HepG2 (cell line): ENCODE data around the gene ASIC3. TPM values are rescaled to one million over a fixed set of nuclear protein-coding genes. Genes with fewer than 3 reads are reported as not detected.

Experiments
- ATF1 ChIP-seq: IDR thresholded peaks from 2 replicates; pipeline ENCODE4 v1.6.1; 2016; ENCODE audit warnings: mild to moderate bottlenecking, control low read depth
- CBX2 ChIP-seq, 2 experiments: fragments of 200-600 bp in 1 of 2; sonication (generic); formaldehyde crosslinking in 1 of 2; IDR thresholded peaks; 2 replicates each; pipeline versions ENCODE4 v1.7.0 to v1.8.1; 2018 to 2022; ENCODE audit warnings: low read depth in 2 of 2, low read length in 1 of 2, mild to moderate bottlenecking in 1 of 2, missing genetic modification reagents in 1 of 2
- CREM ChIP-seq, 2 experiments: sonication (generic) in 1 of 2; formaldehyde crosslinking in 1 of 2; IDR thresholded peaks; 2 replicates each; pipeline versions ENCODE4 v1.4.0 to v1.6.1; 2016 to 2020; ENCODE audit warnings: antibody characterized with exemption in 1 of 2, mild to moderate bottlenecking in 1 of 2, missing genetic modification reagents in 1 of 2
- DDIT3 ChIP-seq: sonication (generic); formaldehyde crosslinking; IDR thresholded peaks from 2 replicates; pipeline ENCODE4 v1.4.0; 2020; ENCODE audit warnings: mild to moderate bottlenecking, missing genetic modification reagents
- FLYWCH1 ChIP-seq: sonication (generic); formaldehyde crosslinking; IDR thresholded peaks from 2 replicates; pipeline ENCODE4 v1.8.1; 2023; ENCODE audit warnings: mild to moderate bottlenecking, missing genetic modification reagents
- FOXK1 ChIP-seq: sonication (generic); formaldehyde crosslinking; IDR thresholded peaks from 2 replicates; pipeline ENCODE4 v1.4.0; 2020; ENCODE audit warnings: low read depth, missing genetic modification reagents, borderline replicate concordance
- HDAC1 ChIP-seq: sonication (generic); formaldehyde crosslinking; IDR thresholded peaks from 2 replicates; pipeline ENCODE4 v1.5.1; 2020; ENCODE audit warnings: mild to moderate bottlenecking, missing genetic modification reagents
- HIVEP1 ChIP-seq: sonication (generic); formaldehyde crosslinking; IDR thresholded peaks from 2 replicates; pipeline ENCODE4 v1.4.0; 2020; ENCODE audit warnings: mild to moderate bottlenecking, missing genetic modification reagents
- MTF1 ChIP-seq: sonication (generic); formaldehyde crosslinking; IDR thresholded peaks from 2 replicates; pipeline ENCODE4 v1.5.0; 2020; ENCODE audit warnings: missing genetic modification reagents
- PHF5A ChIP-seq: IDR thresholded peaks from one replicate; pipeline ENCODE4 v1.6.1; 2018; ENCODE audit warnings: low read depth, missing genetic modification reagents; ENCODE audit not compliant: unreplicated experiment
- RAD21 ChIP-seq: fragments of 450-650 bp; formaldehyde crosslinking; IDR thresholded peaks from 2 replicates; pipeline ENCODE4 v1.5.0; 2020; ENCODE audit warnings: mild to moderate bottlenecking
- REXO4 ChIP-seq: sonication (generic); formaldehyde crosslinking; IDR thresholded peaks from 2 replicates; pipeline ENCODE4 v1.8.0; 2022; ENCODE audit warnings: missing genetic modification reagents, mild to moderate bottlenecking, borderline replicate concordance
- YY1 ChIP-seq: IDR thresholded peaks from 2 replicates; pipeline ENCODE4 v1.6.1; 2011; ENCODE audit warnings: low read length, low read depth, moderate library complexity, mild to moderate bottlenecking; ENCODE audit not compliant: insufficient read depth, insufficient replicate concordance
- ZFP91 ChIP-seq: sonication (generic); formaldehyde crosslinking; IDR thresholded peaks from 2 replicates; pipeline ENCODE4 v1.9.0; 2022; ENCODE audit warnings: missing genetic modification reagents, mild to moderate bottlenecking, borderline replicate concordance
- ZNF280B ChIP-seq: sonication (generic); formaldehyde crosslinking; IDR thresholded peaks from 2 replicates; pipeline ENCODE4 v1.5.0; 2020; ENCODE audit warnings: missing genetic modification reagents, mild to moderate bottlenecking, borderline replicate concordance
- ZNF282 ChIP-seq: fragments of 450-650 bp; IDR thresholded peaks from 2 replicates; pipeline ENCODE4 v1.6.1; 2018; ENCODE audit not compliant: partially characterized antibody
- ZNF431 ChIP-seq: sonication (generic); formaldehyde crosslinking; IDR thresholded peaks from 2 replicates; pipeline ENCODE4 v1.9.0; 2022; ENCODE audit warnings: missing genetic modification reagents, low read depth, mild to moderate bottlenecking, borderline replicate concordance
- ZNF432 ChIP-seq: sonication (generic); formaldehyde crosslinking; IDR thresholded peaks from 2 replicates; pipeline ENCODE4 v1.5.0; 2020; ENCODE audit warnings: missing genetic modification reagents, mild to moderate bottlenecking, borderline replicate concordance
- ZNF720 ChIP-seq: sonication (generic); formaldehyde crosslinking; IDR thresholded peaks from 2 replicates; pipeline ENCODE4 v1.4.0; 2020; ENCODE audit warnings: missing genetic modification reagents
- ZNF777 ChIP-seq: sonication (generic); formaldehyde crosslinking; IDR thresholded peaks from 2 replicates; pipeline ENCODE4 v1.4.0; 2020; ENCODE audit warnings: missing genetic modification reagents
- ZSCAN21 ChIP-seq: sonication (generic); formaldehyde crosslinking; IDR thresholded peaks from 2 replicates; pipeline ENCODE4 v1.8.0; 2022; ENCODE audit warnings: mild to moderate bottlenecking, missing genetic modification reagents, moderate library complexity, borderline replicate concordance
- polyA plus RNA-seq, 8 experiments: library from polyadenylated mRNA; depleted of rRNA in 3 of 8; stranded (reverse) in 7 of 8; unstranded in 1 of 8; fragments of >200 nt; fragmentation: Illumina TruSeq in 4 of 8; extraction: Trizol in 4 of 8; gene quantifications; 2 replicates each; pipeline versions ENCODE4 v1.2.1 to v1.2.3, GENCODE V29; 2011 to 2016; ENCODE audit warnings: low read depth in 4 of 8, missing spikeins in 1 of 8, mixed read lengths in 1 of 8; ENCODE audit not compliant: insufficient read depth in 1 of 8
- total RNA-seq, 5 experiments: library from RNA; depleted of rRNA; stranded (reverse); fragments of >200 nt; fragmentation: Illumina TruSeq; extraction: Trizol; gene quantifications; 2 replicates each; pipeline ENCODE4 v1.2.3, GENCODE V29; 2016; ENCODE audit warnings: low read depth in 1 of 5
- TF ChIP-seq, protein P1 (sequence below): sonication (generic); formaldehyde crosslinking; IDR thresholded peaks from 2 replicates; pipeline ENCODE4 v1.5.0; 2020; ENCODE audit warnings: missing genetic modification reagents
- TF ChIP-seq, protein P2 (sequence below): sonication (generic); formaldehyde crosslinking; IDR thresholded peaks from 2 replicates; pipeline ENCODE4 v1.8.0; 2022; ENCODE audit warnings: missing genetic modification reagents, mild to moderate bottlenecking, inconsistent platforms, borderline replicate concordance

Gene ASIC3
- total and polyA plus RNA-seq, 2 of the 13 experiments (the other 11 are each of a cell fraction or from before 2014, with no cell fraction given): 0.51 TPM; not detected in 1

DNA sequence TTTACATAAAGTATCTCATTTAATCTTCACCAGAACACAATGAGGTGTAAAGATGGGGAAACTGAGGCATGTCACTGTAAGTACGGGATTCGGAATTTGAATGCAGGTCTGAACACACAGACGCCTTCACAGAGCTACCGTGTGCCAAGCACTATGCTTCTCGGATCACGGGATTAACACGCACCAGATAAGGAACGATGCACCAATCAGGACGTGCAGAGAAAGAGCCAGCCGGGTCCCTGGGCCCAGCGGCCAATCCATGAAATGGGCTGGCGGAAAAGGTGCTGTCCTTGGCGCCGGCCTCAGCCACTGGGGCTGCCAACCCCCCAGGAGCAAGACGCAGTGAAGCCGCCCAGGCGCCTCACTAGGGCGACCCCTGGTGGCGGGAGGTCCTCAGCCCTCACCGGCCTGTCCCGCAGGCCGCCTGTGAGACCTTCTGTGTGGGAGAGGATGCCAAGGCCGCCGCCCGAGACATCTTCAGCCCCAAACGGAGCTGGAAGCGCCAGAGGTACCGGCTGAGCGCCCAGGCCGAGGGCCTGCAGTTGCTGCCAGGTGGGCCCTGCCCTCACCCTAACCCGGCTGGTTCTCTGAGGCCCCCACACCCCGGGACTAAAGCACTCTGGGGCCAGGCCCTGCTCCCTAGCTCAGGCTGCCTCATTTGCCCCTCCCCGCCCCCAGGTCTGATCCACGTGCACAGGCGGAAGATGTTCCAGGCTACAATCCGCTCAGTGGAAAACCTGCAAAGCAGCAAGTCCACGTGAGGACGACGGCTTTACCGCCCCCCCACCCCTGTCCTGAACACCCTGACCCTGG, 39.6 kb upstream of the ASIC3 start (continued):
- no peak for TF ChIP-seq FOXK1
- no peak for TF ChIP-seq CREM (IDR thresholded peaks at IDR 0.05)
- no peak for TF ChIP-seq CREM (CRISPR knock-in tag; IDR thresholded peaks at IDR 0.05)
- TF ChIP-seq ATF1 (CRISPR knock-in tag): no peak
- TF ChIP-seq, protein P1, sequence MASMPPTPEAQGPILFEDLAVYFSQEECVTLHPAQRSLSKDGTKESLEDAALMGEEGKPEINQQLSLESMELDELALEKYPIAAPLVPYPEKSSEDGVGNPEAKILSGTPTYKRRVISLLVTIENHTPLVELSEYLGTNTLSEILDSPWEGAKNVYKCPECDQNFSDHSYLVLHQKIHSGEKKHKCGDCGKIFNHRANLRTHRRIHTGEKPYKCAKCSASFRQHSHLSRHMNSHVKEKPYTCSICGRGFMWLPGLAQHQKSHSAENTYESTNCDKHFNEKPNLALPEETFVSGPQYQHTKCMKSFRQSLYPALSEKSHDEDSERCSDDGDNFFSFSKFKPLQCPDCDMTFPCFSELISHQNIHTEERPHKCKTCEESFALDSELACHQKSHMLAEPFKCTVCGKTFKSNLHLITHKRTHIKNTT: no peak
- TF ChIP-seq FLYWCH1 (CRISPR knock-in tag): no peak
- peak; percentile 60 for TF ChIP-seq YY1
- no peak for TF ChIP-seq ZNF777
- TF ChIP-seq, protein P2, sequence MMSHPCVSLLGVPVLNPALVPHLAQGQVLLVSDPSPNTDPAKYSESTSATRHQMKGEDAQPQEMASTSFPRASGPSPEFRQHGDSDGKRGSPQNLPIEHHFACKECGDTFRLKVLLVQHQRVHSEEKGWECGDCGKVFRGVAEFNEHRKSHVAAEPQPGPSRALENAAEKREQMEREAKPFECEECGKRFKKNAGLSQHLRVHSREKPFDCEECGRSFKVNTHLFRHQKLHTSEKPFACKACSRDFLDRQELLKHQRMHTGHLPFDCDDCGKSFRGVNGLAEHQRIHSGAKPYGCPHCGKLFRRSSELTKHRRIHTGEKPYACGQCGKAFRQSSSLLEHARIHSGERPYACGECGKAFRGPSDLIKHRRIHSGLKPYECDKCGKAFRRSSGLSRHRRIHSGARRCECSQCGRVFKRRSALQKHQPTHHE (CRISPR knock-in tag): no peak
- TF ChIP-seq ZNF282: no peak
- TF ChIP-seq REXO4: no peak
- no peak for TF ChIP-seq ZNF720
- no peak for TF ChIP-seq ZNF432 (CRISPR knock-in tag)
- peak; percentile 16; the same call in 1 of the 2 replicates for TF ChIP-seq HDAC1
- peak; percentile 80; the same call in 1 of the 2 replicates for TF ChIP-seq ZFP91 (CRISPR knock-in tag)
- no peak for TF ChIP-seq MTF1
- no peak for TF ChIP-seq PHF5A (CRISPR knock-in tag)
- TF ChIP-seq ZSCAN21: no peak; the same call in 1 of the 2 replicates
- peak; percentile 46 for TF ChIP-seq RAD21 (CRISPR knock-in tag)
- no peak for TF ChIP-seq CBX2 (IDR thresholded peaks at IDR 0.05; ENCODE audit: low read depth, low read length)
- TF ChIP-seq CBX2 (CRISPR knock-in tag; IDR thresholded peaks at IDR 0.05; ENCODE audit: low read depth): no peak
- TF ChIP-seq HIVEP1 (CRISPR knock-in tag): peak; percentile 5; the same call in 1 of the 2 replicates
- TF ChIP-seq ZNF280B (CRISPR knock-in tag): no peak
- 0 out of 2 replicates have a peak, but pooled peaks have one; percentile 39 for TF ChIP-seq ZNF431 (CRISPR knock-in tag)
- no peak for TF ChIP-seq DDIT3 (CRISPR knock-in tag)
